ENCODE results near the gene IFI27L2. TPM values are rescaled to one million over a fixed set of nuclear protein-coding genes. Genes with fewer than 3 reads are reported as not detected.

The IFI27L2 gene
- total RNA-seq, 2 experiments from 2014 or later: 52.6 to 102 TPM

DNA sequence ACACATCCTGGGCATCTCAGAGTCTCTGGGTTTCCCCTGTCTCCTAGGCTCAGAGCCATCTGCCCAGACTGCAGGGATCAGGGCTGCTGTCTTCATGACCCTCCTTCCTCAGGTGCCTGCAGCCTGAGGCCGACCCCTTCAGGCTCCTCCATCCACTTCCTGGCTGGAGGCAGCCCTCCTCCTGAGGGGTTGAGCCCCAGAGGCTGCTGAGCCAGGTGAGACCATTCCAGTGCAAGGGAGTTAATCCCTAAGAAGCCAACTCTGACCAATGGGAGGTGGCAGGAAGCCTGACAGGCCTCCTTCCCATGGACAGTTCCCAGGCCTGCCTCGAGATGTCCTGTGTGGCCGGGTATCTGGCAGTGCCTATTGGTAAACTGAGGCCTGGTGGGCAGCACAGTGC, 36.3 kb upstream of the IFI27L2 start:
- H2AFZ ChIP-seq (ENCODE audit: low read length): no peak overlapping the region
- no peak for TF ChIP-seq EZH2phosphoT487 (IDR thresholded peaks at IDR 0.05; ENCODE audit: borderline replicate concordance, low read depth, low read length)
- TF ChIP-seq, protein P1, sequence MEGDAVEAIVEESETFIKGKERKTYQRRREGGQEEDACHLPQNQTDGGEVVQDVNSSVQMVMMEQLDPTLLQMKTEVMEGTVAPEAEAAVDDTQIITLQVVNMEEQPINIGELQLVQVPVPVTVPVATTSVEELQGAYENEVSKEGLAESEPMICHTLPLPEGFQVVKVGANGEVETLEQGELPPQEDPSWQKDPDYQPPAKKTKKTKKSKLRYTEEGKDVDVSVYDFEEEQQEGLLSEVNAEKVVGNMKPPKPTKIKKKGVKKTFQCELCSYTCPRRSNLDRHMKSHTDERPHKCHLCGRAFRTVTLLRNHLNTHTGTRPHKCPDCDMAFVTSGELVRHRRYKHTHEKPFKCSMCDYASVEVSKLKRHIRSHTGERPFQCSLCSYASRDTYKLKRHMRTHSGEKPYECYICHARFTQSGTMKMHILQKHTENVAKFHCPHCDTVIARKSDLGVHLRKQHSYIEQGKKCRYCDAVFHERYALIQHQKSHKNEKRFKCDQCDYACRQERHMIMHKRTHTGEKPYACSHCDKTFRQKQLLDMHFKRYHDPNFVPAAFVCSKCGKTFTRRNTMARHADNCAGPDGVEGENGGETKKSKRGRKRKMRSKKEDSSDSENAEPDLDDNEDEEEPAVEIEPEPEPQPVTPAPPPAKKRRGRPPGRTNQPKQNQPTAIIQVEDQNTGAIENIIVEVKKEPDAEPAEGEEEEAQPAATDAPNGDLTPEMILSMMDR (conservative IDR thresholded peaks at IDR 0.05; ENCODE audit: low read length): no peak
- no peak overlapping the region for H3K4me2 ChIP-seq (ENCODE audit: low read length)
- H3K27ac ChIP-seq (ENCODE audit: low read depth, low read length, poor library complexity, severe bottlenecking): no peak overlapping the region
- no peaks in the 10 kb centered on the region for H3K36me3 ChIP-seq (ENCODE audit: insufficient read depth, low read length)
- intact Hi-C loops (cut with micrococcal nuclease; ENCODE audit: unreplicated experiment): no loop called here
- no peaks in the 10 kb centered on the region for H3K79me2 ChIP-seq (ENCODE audit: insufficient read depth, low read depth, low read length)
- ChIA-PET CTCF (ENCODE audit: unreplicated experiment) (no interaction called here), POLR2A (interaction anchor here (0.6 kb wide), 1 partner anchor 385 kb away, joined by 5 read pairs; no protein-coding TSS in a partner anchor)
- no peaks in the 10 kb centered on the region for H4K20me1 ChIP-seq (ENCODE audit: insufficient read depth, low read length)
- H3K4me3 ChIP-seq (ENCODE audit: low read depth, low read length, poor library complexity, severe bottlenecking): no peak overlapping the region
- no peaks in the 10 kb centered on the region for H3K9me3 ChIP-seq (ENCODE audit: low read length)
- no TSS peak for BruUV-seq (replicated peaks)
- no peaks in the 10 kb centered on the region for H3K4me1 ChIP-seq (ENCODE audit: insufficient read depth, low read length, poor library complexity, severe bottlenecking)
- DNase-seq (ENCODE audit: low spot score): no peak
- no peaks in the 10 kb centered on the region for H3K9me2 ChIP-seq (ENCODE audit: insufficient read depth, low read length)

DNA sequence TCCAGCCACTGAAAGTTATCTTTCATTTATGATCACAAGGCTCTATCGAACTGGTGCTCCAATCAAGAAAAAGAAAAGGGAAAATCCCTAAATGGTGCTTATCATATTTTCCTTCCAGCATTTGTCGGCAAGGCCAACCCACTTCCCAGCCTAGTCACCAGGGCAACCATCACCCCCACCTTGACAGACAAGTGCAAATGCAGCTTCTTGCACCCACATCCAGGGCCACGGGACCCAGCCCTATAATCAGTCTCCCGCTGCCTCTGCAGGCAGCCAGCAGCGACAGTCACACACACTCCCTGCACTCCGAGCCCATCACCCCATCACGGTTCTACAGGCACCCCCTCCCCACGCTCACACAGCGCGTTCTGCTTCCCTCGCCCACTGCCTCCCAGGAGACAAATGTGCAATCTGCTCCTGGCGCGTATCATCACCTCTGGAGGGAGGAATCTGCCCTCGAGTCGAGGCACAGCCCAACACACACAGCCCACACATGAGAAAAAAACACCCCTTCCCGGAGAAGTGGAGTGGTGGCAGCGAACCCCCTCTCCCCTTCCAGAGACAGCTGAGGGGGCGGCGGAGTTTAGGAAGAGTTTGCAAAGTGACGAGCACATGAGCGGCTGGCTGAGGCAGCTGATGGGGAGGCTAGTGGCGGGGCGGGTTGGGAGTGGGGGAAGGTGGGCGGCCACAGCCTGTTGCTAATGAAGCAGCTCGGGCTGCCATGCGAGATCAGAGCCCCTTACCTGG, 35.5 kb upstream of the IFI27L2 start:
- ChIA-PET POLR2A (interaction anchor here (0.6 kb wide), 1 partner anchor 24 kb away, joined by 3 read pairs; no protein-coding TSS in a partner anchor), CTCF (ENCODE audit: unreplicated experiment) (no interaction called here)
- no peaks in the 10 kb centered on the region for H3K9me2 ChIP-seq (ENCODE audit: insufficient read depth, low read length)
- TF ChIP-seq, protein P1 (conservative IDR thresholded peaks at IDR 0.05; ENCODE audit: low read length): no peak
- TF ChIP-seq EZH2phosphoT487 (IDR thresholded peaks at IDR 0.05; ENCODE audit: borderline replicate concordance, low read depth, low read length): no peak
- no peak overlapping the region for H3K4me3 ChIP-seq (ENCODE audit: low read depth, low read length, poor library complexity, severe bottlenecking)
- no peaks in the 10 kb centered on the region for H3K9me3 ChIP-seq (ENCODE audit: low read length)
- H3K79me2 ChIP-seq (ENCODE audit: insufficient read depth, low read depth, low read length): no peaks in the 10 kb centered on the region
- H4K20me1 ChIP-seq (ENCODE audit: insufficient read depth, low read length): no peaks in the 10 kb centered on the region
- no peak for DNase-seq (ENCODE audit: low spot score)
- intact Hi-C loops (cut with micrococcal nuclease; ENCODE audit: unreplicated experiment): no loop called here
- H3K4me1 ChIP-seq (ENCODE audit: insufficient read depth, low read length, poor library complexity, severe bottlenecking): no peaks in the 10 kb centered on the region
- no peak overlapping the region for H3K27ac ChIP-seq (ENCODE audit: low read depth, low read length, poor library complexity, severe bottlenecking)
- no peak overlapping the region for H2AFZ ChIP-seq (ENCODE audit: low read length)
- no peaks in the 10 kb centered on the region for H3K36me3 ChIP-seq (ENCODE audit: insufficient read depth, low read length)
- no peak overlapping the region for H3K4me2 ChIP-seq (ENCODE audit: low read length)
- no TSS peak for BruUV-seq (replicated peaks)

DNA sequence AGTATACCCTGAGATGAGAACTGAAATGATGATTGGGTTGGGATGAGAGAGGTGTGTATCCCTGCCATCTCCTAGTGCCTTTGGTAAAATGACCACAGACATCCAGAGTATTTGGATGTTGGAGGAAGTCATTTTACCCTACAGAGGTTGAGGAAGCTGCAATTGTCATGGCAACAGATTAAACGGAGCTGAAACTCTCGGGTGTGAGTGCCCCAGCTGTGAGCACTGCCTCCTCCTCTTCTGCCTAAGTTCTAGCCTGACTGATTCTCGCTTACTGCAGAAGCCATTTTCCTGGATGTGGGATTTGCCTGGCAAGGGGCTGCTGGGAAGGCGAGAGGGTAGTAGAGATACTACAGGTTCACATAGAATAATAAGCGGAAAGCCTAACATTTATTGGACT, 34.4 kb upstream of the IFI27L2 start:
- no peaks in the 10 kb centered on the region for H4K20me1 ChIP-seq (ENCODE audit: insufficient read depth, low read length)
- no TSS peak for BruUV-seq (replicated peaks)
- ChIA-PET CTCF (ENCODE audit: unreplicated experiment) (no interaction called here), POLR2A (no interaction called here)
- no peak overlapping the region for H3K4me2 ChIP-seq (ENCODE audit: low read length)
- H2AFZ ChIP-seq (ENCODE audit: low read length): no peak overlapping the region
- TF ChIP-seq EZH2phosphoT487 (IDR thresholded peaks at IDR 0.05; ENCODE audit: borderline replicate concordance, low read depth, low read length): no peak
- TF ChIP-seq, protein P1 (conservative IDR thresholded peaks at IDR 0.05; ENCODE audit: low read length): no peak
- no peak for DNase-seq (ENCODE audit: low spot score)
- intact Hi-C loops (cut with micrococcal nuclease; ENCODE audit: unreplicated experiment): no loop called here
- no peaks in the 10 kb centered on the region for H3K9me3 ChIP-seq (ENCODE audit: low read length)
- no peak overlapping the region for H3K27ac ChIP-seq (ENCODE audit: low read depth, low read length, poor library complexity, severe bottlenecking)
- H3K36me3 ChIP-seq (ENCODE audit: insufficient read depth, low read length): no peaks in the 10 kb centered on the region
- H3K9me2 ChIP-seq (ENCODE audit: insufficient read depth, low read length): no peaks in the 10 kb centered on the region
- no peaks in the 10 kb centered on the region for H3K4me1 ChIP-seq (ENCODE audit: insufficient read depth, low read length, poor library complexity, severe bottlenecking)
- no peak overlapping the region for H3K4me3 ChIP-seq (ENCODE audit: low read depth, low read length, poor library complexity, severe bottlenecking)
- no peaks in the 10 kb centered on the region for H3K79me2 ChIP-seq (ENCODE audit: insufficient read depth, low read depth, low read length)
